Activated naive CD4-positive, alpha-beta T cell treated with anti-CD3 and anti-CD28 coated beads, Interleukin-2, amount 50 U/mL, for 72 hours (primary cell): ENCODE data around the gene C10orf67. TPM values are rescaled to one million over a fixed set of nuclear protein-coding genes. Genes with fewer than 3 reads are reported as not detected.
"Not testable (repeated sequence)": the region's sequence is repeated elsewhere in the genome, so short reads cannot be mapped to it uniquely, and the experiment has no call there.

Experiments used
- ATAC-seq, 2 donors: fragments of 150-1000 bp; cut with Tn5 transposase; 2 replicates each; pipeline ENCODE4 v1.10.0; 2021; ENCODE audit warnings: mild to moderate bottlenecking in 2 of 2, moderate library complexity in 2 of 2
- DNase-seq, 2 donors: peaks; one replicate each; pipeline ENCODE4 v3.0.0; 2021 to 2022; ENCODE audit warnings: low spot score in 2 of 2
- H3K27ac Mint-ChIP-seq, 2 donors: one replicate each; pipeline ENCODE4 v1.8.0; 2022; ENCODE audit warnings: mild to moderate bottlenecking in 2 of 2, mixed read lengths in 2 of 2
- H3K36me3 Mint-ChIP-seq, 2 donors: one replicate each; pipeline ENCODE4 v1.8.0; 2022; ENCODE audit warnings: mixed read lengths in 2 of 2
- H3K9me3 Mint-ChIP-seq, 2 donors: one replicate each; pipeline ENCODE4 v1.8.0; 2022; ENCODE audit warnings: mixed read lengths in 2 of 2
- total RNA-seq, 2 donors: library from RNA; stranded (reverse); gene quantifications; one replicate each; pipeline ENCODE4 v1.2.3, GENCODE V29; 2022

C10orf67 gene
- total RNA-seq, result 1 to 10 TPM in 1 of 2 donors, under 1 TPM in 1; 0.23 to 1.5 TPM

DNA sequence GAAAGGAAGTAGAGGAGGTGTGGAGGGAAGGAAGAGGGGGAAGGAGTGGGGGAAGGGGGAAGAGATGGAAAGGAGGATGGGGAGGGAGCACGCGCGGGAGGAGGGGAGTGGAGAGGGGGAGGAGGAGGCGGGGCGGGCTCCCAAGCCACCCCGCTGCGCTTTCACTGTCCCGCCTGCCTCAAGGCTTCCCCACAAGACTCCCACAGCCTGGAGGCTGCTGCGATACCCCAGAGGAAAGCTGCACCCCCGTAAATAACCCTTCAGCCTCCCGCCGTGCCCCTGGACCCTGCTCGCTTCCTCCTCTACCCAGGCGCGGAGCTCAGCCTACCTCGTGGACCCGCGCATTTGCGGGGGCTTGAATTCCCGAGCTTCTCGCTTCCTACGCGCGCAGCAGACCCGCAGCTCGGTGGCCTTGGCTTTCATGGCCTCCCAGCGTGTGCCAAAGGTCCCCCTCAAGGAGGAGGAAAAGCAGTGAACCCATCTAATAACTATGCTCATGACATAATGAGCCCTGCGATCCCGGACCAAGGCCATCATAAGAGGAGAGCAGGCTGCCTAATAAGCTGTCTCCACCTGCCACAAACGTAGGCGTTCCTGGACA, at the start of gene C10orf67:
Gene C10orf67, minus strand, starts transcription at position 557 of the 601 bp plus-strand sequence. Its CDS starts 23 bp downstream, at position 534.
- H3K9me3 Mint-ChIP-seq, result peaks cover 3 to 8% of the 10 kb centered on the region in 2 donors
- no peak for DNase-seq
- H3K27ac Mint-ChIP-seq, result peak within 1 kb of the TSS; percentile 79 to 93
- H3K36me3 Mint-ChIP-seq, result peaks cover 0 to 12% of the 10 kb centered on the region in 2 donors
- peak; percentile 39 to 47 for ATAC-seq

DNA sequence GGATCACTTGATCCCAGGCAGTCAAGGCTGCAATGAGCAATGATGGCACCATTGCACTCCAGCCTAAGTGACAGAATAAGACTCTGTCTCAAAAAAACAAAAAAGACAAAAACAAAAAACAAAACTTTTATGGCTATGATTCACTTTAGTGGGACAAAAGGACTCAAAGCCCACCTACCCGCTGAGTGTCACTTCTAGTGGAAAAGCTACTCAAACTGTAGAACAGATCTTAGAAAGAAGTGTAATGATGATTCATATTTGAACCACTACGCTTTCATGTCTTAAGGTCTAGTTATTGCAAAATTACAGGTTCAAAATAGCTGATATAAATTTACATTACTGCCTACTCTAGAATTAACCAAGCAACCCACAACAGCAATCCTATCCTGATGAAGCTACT, 47.2 kb upstream of the C10orf67 start:
- ATAC-seq, result peak; percentile 73 to 98
- peak overlapping the region in 1 of 2 donors; percentile 60 for H3K27ac Mint-ChIP-seq
- peaks cover 0 to 9% of the 10 kb centered on the region in 2 donors for H3K9me3 Mint-ChIP-seq
- H3K36me3 Mint-ChIP-seq, result peaks cover 0 to 12% of the 10 kb centered on the region in 2 donors
- DNase-seq, result no peak

DNA sequence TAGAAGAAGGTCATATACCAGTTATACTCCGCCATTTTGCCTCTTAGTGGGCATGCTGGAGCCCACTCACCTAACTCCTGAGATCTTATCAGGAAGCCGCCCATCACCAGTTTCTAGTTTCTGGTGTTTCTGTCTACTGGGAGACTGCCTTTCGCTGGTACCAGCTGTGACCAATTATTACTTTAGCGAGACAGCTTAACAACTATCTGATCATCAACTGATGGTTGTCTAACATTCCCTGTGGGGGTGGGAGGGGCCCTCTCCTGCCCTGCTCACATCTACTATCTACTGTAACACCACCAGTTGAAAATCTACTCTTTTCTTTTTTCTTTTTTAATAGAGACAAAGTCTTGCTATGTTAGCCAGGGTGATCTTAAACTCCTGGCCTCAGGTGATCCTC, 46.2 kb upstream of the C10orf67 start:
- peaks cover 0 to 12% of the 10 kb centered on the region in 2 donors for H3K36me3 Mint-ChIP-seq
- no peak overlapping the region for H3K27ac Mint-ChIP-seq
- no peak for ATAC-seq
- peaks cover 0 to 9% of the 10 kb centered on the region in 2 donors for H3K9me3 Mint-ChIP-seq
- DNase-seq, result no peak

DNA sequence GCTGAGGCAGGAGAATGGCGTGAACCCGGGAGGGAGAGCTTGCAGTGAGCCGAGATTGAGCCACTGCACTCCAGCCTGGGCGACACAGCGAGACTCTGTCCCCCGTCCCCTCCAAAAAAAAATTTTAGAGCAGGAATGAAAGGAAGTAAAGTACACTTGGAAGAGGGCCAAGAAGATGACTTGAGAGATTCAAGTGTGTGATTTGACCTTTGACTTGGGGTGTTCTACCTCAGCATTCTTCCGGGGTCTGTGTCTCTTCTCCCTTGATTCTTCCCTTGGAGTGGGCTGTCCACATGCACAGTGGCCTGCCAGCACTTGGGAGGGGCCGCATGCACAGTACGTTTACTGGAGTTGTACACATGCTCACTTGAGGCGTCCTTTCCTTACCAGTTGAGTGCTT, 45.8 kb upstream of the C10orf67 start:
- not testable (repeated sequence) for DNase-seq, ATAC-seq, H3K9me3 Mint-ChIP-seq
- Mint-ChIP-seq H3K36me3 (peaks cover 0 to 12% of the 10 kb centered on the region in 2 donors), H3K27ac (peak overlapping the region in 1 of 2 donors; percentile 36)

DNA sequence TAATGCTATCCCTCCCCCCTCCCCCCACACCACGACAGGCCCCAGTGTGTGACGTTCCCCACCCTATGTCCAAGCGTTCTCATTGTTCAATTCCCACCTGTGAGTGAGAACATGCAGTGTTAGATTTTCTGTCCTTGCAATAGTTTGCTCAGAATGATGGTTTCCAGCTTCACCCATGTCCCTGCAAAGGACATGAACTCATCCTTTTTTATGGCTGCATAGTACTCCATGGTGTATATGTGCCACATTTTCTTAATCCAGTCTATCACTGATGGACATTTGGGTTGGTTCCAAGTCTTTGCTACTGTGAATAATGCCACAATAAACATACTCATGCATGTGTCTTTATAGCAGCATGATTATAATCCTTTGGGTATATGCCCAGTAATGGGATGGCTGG, 42.9 kb upstream of the C10orf67 start:
- H3K36me3 Mint-ChIP-seq, result peaks cover 0 to 12% of the 10 kb centered on the region in 2 donors
- not testable (repeated sequence) for H3K27ac Mint-ChIP-seq, DNase-seq, ATAC-seq, H3K9me3 Mint-ChIP-seq

DNA sequence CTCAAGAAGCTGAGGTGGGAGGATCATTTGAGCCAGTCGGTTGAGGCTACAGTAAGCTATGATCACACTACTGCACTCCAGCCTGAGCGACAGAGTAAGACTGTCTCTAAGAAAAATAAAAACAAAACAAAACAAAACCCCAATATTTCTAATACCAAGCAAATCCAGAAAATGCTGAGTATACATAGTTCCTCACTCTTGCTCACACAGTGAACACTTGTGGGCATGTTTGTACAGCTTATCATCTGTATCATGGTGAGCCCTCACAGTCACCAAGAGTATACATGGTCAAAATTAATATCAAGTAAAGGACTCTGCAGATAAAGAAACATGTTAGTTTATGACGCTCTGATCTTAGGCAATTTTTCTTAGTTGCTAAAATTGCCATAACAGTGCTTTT, 41.5 kb upstream of the C10orf67 start:
- Mint-ChIP-seq H3K36me3 (peaks cover 0 to 11% of the 10 kb centered on the region in 2 donors), H3K27ac (no peak overlapping the region), H3K9me3 (peaks cover 0 to 9% of the 10 kb centered on the region in 2 donors)
- DNase-seq (no peak), ATAC-seq (no peak)

DNA sequence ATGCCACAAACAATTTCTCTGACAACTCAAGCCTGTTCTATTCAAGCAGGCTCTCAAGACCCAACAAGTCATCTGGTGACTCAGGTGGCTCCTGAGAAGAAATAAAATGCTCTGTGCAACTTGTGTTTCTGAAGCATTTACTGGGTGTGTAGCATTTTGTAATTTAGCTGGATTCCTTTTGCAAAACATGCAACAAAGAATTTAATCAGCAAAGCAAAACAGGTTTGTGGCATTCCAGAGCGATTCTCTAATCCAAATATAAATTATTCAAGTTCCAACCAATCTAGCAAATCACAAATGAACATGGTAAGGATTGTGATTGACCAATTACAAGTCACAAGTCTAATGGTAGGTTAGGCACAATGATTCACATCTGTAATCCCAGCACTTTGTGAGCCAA, 39.8 kb upstream of the C10orf67 start:
- Mint-ChIP-seq H3K36me3 (peaks cover 0 to 5% of the 10 kb centered on the region in 2 donors), H3K9me3 (peaks cover 0 to 4% of the 10 kb centered on the region in 2 donors), H3K27ac (no peak overlapping the region)
- DNase-seq (no peak), ATAC-seq (no peak)

DNA sequence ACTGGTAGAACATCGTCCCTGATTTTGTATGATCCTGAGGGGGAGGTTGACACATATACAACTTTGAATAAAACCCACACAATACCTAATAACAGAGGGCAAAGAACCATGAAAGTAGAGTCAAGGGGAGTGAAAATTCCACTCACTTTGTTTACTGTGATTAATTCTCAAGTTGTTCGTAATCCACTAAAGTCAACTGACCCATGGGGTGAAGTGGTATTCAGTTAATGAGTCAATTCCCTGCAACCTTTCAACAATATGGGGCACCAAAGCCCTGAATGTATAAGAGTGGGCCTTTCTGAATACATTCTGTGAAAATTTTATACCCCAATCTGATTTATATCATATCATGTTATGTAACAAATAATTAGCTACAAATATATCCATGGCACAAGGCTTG, 39.0 kb upstream of the C10orf67 start:
- ATAC-seq (no peak), DNase-seq (no peak)
- Mint-ChIP-seq H3K36me3 (no peaks in the 10 kb centered on the region), H3K27ac (no peak overlapping the region), H3K9me3 (peaks cover 0 to 3% of the 10 kb centered on the region in 2 donors)

DNA sequence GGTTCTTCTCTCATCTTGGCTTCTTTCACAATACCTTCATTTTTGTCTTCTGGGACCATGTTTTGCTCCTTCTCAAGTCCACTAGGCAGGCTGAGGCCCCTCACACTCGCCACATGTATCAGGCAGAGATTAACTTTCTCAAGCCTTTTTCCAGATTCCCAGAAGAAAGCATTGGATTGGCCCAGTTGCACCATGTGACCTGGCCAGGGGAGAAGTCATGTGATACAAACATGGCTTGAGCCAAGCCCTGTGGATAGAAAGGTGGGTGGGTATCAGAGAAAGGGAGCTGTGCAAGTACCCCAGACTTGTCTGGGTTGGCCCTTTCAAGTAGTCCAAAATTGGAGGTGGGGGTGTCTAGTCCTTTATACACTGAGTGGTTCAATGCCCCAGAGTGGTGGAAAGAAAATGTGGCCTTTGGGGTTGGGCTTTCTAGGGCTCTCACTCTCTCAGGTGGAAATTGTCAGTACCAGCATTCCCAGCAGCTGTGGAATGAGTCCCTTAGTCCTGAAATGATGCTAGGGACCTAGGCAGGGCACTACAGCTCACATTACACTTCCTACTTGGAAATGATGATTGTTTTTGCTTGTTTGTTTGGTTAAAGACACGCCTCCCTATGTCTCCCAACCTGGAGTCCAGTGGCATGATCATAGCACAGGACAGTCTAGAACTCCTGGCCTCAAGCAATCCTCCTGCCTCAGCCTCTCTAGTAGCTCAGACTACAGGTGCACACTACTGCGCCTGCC, 36.9 kb upstream of the C10orf67 start:
- Mint-ChIP-seq H3K27ac (no peak overlapping the region), H3K36me3 (no peaks in the 10 kb centered on the region), H3K9me3 (peaks cover 0 to 4% of the 10 kb centered on the region in 2 donors)
- no peak for ATAC-seq
- no peak for DNase-seq

DNA sequence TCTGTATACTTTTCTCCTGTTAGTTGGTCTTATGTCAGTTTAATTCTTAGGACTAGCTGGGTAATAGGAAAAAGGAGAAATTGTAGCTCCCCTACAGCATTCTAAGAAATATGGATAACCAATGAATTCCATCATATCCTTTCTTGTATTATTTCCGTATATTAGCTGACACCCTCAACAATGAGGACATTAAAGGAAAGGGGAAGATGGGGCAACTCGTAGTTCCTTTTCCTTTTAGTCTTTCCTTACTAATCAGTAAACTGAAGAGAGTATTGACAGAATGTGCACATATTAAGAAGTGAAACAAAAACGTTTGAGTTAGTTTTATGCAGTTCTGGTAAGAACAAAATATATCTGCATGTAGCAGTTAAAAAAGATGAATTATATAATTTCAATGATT, 35.1 kb upstream of the C10orf67 start:
- DNase-seq (no peak), ATAC-seq (no peak)
- Mint-ChIP-seq H3K27ac (no peak overlapping the region), H3K36me3 (no peaks in the 10 kb centered on the region), H3K9me3 (peaks cover 0 to 4% of the 10 kb centered on the region in 2 donors)

DNA sequence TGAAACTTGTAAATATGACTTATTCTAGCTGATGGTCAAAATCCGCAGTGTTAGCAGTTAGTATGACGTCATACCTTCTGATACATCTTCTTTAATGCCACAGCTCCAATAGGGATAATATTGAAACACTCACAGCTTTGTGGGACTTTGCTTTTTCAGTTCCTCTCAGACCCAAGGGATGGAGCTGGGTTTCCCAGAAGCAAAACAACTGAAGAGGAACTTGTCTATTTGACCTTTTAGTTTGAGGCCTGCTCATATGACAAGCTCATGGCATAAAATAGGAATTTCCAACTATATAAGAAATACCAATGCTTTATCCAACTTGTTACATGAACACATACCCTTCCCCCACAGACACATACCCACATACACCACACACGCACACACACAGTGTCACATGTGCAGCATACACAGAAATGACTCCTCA, 31.6 kb upstream of the C10orf67 start:
- Mint-ChIP-seq H3K27ac (no peak overlapping the region), H3K36me3 (peaks cover 0 to 6% of the 10 kb centered on the region in 2 donors), H3K9me3 (peaks cover 0 to 17% of the 10 kb centered on the region in 2 donors)
- DNase-seq (no peak), ATAC-seq (no peak)

DNA sequence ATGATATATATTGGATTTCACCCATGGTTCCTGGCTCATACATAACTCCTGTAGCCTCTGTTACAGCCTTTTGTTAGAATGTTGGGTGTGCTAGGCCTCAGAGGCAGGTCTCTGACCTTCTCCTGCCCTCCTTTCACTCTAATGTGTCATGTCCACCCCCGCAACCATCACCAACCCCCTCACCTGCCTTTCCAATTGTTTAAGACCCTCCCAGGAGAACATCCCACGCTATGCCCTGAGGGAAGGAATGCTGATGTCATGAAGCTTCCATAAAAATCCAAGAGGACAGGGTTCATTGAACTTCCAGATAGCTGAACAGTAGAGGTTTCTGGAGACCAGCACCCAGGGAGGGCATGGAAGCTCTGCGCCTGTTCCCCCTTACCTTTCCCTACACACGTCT, 30.8 kb upstream of the C10orf67 start:
- no peak overlapping the region for H3K27ac Mint-ChIP-seq
- ATAC-seq (no peak), DNase-seq (no peak)
- peaks cover 0 to 6% of the 10 kb centered on the region in 2 donors for H3K36me3 Mint-ChIP-seq
- peaks cover 0 to 17% of the 10 kb centered on the region in 2 donors for H3K9me3 Mint-ChIP-seq

DNA sequence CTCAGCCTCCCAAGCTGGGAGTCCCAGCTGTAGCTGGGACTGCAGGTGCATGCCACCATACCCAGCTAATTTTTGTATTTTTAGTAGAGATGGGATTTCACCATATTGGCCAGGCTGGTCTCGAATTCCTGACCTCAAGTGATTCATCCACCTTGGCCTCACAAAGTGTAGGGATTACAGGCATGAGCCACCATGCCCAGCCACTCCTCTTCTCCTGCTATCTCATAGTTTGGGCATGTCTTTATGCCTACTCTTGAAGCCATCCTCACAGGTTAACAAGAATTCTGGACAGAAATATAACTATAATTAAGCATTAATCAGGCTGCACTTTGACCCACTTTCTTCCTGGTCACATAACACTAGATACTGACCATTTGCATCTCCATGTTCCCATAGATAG, 28.6 kb upstream of the C10orf67 start:
- Mint-ChIP-seq H3K27ac (no peak overlapping the region), H3K9me3 (peaks cover 0 to 13% of the 10 kb centered on the region in 2 donors), H3K36me3 (peaks cover 0 to 6% of the 10 kb centered on the region in 2 donors)
- no peak for DNase-seq
- ATAC-seq, result no peak

DNA sequence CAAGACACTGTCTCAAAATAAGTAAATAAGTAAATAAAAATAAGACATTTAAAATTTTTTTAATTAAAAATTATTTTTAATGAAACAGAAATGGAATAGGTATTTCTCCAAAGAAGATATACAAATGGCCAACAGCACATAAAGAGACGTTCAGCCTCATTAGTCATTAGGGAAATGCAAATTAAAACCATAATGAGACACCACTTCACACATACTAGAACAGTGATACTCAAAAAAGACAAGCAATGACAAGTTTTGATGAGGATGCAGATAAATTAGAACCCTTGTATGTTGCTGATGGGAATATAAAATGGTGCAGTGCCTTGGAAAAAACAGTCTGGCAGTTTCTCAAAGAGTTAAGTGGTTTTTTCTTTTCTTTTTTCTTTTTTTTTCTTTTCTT, 26.5 kb upstream of the C10orf67 start:
- Mint-ChIP-seq H3K36me3 (peaks cover under 1 to 8% of the 10 kb centered on the region in 2 donors), H3K9me3 (peaks cover under 1 to 13% of the 10 kb centered on the region in 2 donors), H3K27ac (no peak overlapping the region)
- DNase-seq, result no peak
- ATAC-seq, result peak in 1 of 2 donors; percentile 18

DNA sequence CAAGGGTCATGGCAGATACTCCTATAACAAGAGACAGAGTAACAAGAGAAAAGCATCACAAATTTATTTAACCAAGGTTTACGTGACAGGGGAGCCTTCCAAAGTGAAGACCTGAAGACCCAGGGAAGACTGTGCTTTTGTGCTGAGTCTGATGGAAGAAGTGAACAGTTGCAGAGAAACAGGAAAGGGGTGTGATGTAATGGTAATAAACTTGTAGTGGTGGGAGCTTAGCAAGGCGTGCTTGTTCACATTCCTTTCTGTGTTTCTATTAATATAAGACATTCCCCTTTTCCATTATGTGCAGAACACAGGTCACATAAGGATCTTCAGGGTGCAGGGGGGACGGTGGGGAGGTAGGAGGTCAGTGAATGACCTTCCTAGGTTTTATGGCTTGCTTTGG, 25.5 kb upstream of the C10orf67 start:
- peaks cover 5 to 13% of the 10 kb centered on the region in 2 donors for H3K9me3 Mint-ChIP-seq
- DNase-seq, result no peak
- H3K27ac Mint-ChIP-seq, result peak overlapping the region in 1 of 2 donors; percentile 26
- H3K36me3 Mint-ChIP-seq, result peaks cover 6 to 10% of the 10 kb centered on the region in 2 donors
- no peak for ATAC-seq

DNA sequence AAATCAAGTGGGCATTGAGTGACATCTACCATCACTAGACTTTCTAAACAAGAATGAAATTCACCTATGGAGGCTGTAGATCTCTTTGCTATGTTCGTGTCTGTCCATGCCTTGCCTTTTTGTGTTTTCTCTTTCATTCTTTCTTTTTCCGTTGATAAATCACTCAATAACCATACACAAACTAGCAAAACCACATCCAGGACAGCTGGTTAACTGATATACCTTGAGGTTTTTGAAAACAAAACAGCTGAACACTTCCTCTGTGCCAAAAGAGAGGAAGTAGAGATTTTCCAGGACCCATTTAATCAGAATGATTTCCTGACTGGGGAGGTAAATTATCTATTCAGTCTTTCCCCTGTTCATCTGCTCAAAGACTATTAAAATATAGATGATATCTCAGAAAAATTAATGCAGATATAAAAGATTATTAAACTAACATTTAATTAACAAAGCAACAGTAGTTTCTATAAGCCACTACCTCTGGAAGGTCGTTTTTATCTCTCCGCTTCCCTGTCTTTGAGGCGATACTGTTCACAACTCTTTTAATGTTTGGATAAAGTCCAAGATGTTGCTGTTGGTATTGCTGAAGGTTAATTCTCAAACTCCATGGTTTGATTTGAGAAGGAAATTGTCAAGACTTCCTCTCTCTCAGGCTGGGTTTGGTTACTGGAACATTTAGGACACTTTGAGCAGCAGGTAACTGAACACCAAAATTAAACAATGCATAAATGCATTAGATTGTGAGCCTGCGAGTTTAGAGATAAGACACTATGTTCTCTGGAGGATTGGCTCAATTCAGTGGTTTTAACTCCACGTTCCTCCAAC, 24.4 kb upstream of the C10orf67 start:
- ATAC-seq, result peak in 1 of 2 donors; percentile 42
- peak overlapping the region; percentile 4 to 58 for H3K27ac Mint-ChIP-seq
- H3K36me3 Mint-ChIP-seq, result peaks cover 6 to 10% of the 10 kb centered on the region in 2 donors
- peaks cover 5 to 13% of the 10 kb centered on the region in 2 donors for H3K9me3 Mint-ChIP-seq
- DNase-seq, result no peak
